Eye (tissue), 1 donor: Measurements from ENCODE around the gene CCDC9B.

ENCODE experiments used
- DNase-seq: peaks from one replicate; pipeline ENCODE4 v3.0.0-alpha.2; 2015

Gene CCDC9B

GRCh38 chr15:40325700-40326099, 15.0 kb downstream of the CCDC9B start:
- no peak for DNase-seq

DNA sequence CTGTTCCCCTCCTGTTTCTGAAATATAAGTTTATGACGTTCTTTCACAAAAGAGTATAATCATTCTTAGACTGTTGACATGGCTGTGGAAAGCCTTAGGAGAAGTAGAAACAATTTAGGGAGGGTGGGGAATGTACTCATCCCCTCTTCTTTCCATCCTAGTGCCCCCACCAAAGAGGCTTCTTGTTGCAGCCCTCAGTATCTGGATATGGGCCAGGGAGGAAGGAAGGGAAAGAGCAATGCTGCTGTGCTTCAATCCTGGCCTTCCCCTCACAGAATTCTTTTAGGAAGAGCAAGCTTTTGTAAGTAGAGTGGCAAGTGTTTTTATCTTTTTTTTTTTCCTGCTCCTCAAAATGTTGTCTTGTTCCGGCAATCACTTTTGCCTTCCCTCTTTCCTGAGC, 15.6 kb downstream of the CCDC9B start:
- no peak for DNase-seq

DNA sequence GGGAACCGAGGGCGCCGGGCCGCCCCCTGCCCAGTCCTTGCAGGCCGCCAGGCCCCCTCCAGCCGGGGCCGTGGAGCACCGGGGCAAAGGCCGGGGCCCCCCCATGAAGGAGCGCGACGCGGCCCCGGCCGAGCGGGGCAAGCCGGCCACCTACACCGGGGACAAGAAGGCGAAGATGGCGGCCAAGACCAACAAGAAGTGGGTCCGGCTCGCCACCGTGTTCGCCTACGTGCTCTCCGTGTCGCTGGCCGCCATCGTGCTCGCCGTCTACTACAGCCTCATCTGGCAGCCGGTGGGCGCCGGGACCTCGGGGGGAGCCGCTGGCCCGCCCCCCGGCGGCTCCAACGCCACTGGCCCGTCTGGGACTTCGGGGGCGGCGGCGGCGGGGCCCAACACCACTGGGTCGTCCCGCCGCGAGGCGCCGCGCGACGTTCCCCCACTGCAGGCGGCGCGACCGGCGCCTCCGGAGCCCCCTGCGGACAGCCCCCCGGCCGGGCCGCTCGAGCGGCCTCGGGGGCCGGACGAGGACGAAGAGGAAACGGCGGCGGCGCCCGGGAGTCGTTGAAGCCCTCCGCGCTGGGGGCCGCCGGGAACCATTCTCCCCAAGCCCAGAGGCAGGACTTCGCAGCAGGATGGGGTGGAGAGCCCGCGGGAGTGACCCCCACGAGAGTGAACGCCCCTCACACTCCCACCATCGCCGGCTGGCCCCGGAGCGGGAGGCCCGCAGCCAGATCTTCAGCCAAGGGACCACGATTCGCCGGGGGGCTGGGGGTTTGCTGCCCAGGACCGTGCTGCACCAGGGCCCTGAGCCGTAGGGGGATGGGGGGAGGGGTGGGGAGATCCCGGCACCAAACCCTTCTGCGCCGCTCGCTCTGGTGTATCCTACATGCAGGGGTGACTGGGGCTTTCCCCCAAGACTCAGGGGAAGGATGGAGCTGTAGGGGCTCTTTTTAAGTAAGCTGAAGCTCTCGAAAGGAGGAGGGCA, 16.5 kb downstream of the CCDC9B start:
- DNase-seq, result no peak

DNA sequence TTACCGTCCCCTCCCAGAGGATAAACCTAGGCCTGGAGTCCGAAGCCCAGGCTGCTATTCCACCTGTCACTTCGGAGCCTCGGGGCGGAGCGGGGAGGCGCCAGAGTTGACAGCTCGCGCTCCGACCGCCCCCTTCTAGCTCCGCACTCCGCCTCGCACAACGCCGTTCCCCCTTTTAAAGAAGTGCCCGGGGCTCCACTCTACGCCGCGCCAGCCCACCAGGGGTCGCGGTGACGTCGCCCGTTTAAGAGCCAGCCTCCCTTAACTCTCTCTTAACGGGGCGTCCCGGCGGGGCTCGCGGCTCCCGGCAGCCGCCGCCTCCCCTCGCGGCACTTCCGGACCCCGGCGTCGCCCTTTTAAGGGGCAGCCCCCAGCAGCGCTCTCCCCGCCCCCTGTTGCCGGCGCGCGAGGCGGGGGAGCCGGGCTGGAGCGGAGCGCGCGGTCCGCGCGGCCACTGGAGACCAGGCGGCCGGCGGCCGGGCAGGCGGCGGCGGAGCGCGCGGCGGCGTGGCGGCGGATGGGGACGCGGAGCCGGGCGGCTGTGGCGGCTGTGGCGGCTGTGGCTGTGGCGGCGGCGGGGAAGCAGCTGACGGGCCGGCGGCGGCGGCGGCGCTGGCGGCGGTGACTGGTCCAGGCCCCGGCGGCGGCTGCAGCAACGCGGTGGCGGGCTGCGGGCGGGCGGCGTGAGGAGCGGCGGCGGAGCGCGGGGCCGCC, 17.3 kb downstream of the CCDC9B start, which contains the start of gene INAFM2:
INAFM2 (plus strand) TSS at position 454 of the 714 bp plus-strand sequence. CDS start 364 bp downstream, outside the sequence.
- DNase-seq, result peak; percentile 98

DNA sequence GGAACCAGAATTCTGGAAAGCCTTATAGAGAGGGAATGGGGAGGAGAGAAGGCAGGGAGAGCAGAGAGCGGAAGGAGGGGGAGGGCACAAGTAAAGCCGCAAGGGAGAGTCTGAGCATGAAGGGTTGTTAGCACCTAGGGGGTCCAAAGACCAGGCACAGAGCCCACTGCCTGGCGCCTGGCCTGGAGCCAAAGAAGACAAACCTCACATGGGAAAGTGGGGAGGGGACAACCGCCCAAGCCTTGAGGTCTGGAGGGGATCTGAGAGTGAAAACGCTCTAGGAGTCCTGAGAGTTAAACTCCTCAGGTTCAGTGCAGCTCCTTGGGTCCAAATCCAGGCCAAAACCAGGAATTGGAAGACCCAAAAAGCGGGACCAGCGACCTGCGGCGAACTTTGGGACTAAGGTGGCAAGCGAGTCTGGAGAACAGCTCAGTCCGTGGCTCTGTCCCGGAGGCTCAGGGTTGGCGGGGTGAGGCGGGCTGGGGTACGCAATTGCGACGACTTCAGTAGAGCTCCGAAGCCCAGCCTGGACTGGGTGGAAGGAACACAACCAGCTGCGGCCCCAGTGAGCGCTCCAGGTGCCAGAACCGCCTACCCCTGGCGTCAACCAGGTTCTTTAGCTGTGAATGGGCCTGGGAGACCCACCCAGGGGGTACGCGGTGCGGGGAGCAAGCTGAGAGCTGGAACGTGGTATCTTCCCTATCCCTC, 18.1 kb downstream of the CCDC9B start:
- no peak for DNase-seq

- peak; percentile 82 for DNase-seq
Measured at GRCh38 chr15:40320931-40321371, 19.8 kb downstream of the CCDC9B start.

DNA sequence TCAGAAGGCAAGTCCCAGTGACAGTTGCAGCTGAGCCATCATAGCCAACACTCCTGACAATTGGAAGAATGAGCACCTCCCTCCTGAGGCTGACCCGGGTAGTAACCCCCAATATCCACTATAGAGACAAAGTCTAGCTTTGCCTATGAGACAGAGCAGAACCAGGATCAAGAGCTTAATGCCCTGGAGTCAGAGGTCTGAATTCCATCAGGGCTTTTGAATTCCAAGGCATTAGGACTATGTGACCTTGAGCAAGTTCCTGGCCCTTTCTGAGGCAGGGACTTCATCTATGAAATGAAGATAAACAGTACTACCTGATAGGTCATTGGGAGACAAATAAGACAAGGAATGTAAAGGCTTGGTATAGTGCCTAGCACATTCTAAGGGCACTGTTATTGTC, 20.3 kb downstream of the CCDC9B start:
- no peak for DNase-seq

DNA sequence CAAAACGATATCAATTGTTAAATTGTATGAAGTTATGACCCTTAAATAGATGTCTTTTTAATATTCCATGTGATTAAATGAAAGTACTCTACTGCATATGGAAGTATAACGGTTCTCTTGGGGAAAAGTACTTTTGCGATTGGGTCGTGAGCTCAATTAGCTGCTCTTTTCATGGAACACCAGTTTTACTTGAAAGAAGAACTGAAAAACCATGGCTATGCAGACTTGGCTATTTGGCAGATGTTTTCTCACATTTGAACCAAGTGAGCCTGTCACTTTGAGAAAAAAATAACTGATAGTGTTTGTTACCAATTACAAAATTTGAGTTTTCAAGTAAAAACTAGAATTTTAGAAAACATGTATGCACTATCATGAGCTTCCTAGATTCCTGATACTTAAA, 23.2 kb downstream of the CCDC9B start:
- DNase-seq, result no peak

- no peak for DNase-seq
Measured at GRCh38 chr15:40316931-40317330, 23.8 kb downstream of the CCDC9B start.

DNA sequence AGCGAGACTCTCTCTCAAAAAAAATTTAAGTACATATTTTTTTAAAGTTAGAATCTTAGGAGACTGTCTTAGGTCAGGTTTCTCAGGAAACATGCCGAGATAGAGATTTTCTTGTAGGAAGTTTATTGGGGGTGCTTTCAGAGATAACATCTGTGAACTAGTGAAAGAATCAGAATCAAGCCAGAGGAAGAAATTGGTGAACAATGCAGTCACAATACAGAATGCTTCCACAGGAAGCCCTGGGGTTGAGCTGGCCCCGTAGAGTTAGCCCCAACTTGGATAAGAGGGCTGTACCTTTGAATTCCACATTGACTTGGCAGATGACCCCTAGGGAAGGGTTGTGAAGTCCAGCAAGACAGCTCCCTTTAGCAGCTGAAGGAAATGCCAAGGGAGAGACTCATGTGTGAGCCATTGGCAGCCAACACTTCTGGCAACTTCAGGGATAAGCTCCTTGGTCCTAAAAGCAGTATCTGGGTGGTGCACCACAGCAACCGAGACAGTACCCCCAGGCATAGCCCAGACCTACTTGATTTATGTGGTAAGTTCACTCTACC, 25.9 kb downstream of the CCDC9B start:
- no peak for DNase-seq

DNA sequence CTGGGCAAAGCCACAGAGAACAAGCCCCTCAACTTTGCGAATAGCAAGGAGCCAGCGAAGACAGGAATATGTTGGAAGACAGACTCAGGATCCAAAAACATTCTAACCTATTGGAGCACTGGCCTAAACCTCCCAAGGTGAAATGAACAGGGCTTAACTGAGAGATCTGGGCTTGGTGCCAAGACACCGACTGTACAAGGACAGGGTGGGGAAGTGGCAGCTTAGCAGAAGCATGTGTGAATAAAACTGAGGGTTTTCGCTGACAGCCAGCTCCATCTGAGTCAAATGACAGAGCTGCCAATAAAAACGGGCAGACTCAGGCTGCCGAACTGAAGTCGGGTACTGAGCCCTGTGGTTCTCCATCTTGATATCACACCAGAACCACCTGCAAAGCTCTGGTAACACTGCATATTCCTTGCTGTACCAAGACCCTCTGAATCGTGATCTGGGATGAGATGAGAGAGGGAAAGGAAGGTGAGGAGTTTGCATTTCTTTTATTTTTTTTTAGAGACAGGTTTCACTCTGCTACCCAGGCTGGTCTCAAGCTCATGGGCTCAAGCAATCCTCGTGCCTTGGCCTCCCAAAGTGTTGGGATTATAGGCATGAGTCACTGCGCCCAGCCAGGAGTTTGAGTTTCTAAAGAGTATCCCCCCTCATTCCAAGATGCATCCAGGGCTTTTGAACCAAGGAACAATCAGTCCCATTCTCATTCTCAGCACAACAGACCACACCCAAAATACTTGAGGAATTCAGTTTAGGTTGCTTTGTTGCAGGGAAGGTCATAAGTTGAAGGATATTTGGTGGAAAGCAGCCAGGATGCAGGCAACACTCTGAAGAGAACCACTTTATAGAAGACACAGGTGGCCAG, 27.0 kb downstream of the CCDC9B start:
- peak; percentile 66 for DNase-seq

GRCh38 chr15:40312370-40313158, 28.2 kb downstream of the CCDC9B start:
- DNase-seq, result no peak

DNA sequence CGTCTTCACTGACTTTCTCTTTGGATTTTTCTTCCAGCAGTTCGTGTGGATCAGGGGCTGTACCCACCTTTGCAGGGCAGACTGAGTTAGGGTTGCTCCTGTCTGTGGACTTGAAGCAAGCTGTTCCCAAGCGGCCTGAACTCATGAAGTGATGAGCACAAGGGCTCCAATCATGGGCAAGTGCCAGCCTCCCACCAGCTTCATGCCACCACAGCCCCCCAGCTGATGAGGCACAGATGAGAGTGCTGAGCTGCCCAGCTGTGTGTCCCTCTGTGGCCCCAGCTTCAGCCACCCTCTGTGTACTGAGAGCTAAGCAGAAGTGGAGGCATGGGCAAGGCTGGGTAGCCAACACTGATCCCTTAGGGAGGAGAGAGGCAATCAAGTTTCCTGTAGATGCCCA, 29.7 kb downstream of the CCDC9B start:
- no peak for DNase-seq

DNA sequence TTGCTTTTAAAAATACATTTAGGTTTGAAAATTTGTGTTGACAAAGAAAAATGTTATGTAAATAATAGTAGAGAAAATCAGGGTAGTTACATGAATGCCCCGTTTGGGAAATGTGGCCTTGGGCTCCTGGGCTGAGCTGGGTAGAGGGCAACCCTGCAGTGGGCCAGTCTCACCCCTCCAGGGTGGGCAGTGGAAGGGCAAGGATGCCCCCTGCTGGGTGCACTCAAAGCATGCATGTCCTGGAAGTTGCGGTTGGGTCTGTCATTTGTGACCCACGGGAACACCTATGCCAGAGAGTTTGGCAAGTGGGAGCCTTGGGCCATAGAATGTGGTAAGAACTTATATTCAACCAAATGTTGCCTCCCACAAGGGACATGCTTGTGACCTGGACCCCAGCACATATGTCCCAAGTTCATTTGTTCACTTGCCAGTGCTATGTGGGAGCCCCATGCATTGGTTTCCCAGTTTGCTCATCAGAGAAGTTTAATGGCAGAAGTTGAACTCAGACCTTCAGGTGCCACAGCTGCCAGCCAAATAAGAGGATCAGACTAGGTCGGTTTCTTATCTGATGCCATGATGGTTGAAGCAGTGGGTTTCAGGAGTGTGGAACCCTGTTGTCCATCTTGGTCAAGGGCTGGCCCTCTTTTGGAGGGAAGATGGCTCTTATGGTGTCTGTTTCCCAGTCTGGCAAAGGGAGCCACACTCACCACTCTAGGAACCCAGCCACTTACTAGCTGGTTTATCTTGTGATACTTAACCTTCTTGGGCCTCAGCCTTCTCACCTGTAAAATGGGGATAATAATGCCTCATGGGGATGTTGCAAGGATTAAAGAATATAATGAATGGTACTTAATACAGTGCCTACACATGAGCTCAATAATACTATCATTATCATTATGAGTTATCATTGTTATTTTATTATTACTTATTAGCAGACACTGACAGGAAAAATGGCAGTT, 30.5 kb downstream of the CCDC9B start:
- DNase-seq, result peak; percentile 79

- no peak for DNase-seq
Measured at GRCh38 chr15:40309344-40309862, 31.3 kb downstream of the CCDC9B start.

GRCh38 chr15:40307421-40308211, 33.1 kb downstream of the CCDC9B start, which contains the start of gene PLCB2:
PLCB2 (minus strand) TSS chr15:40307935; CDS start chr15:40307672, 263 bp downstream.
- DNase-seq, result no peak

GRCh38 chr15:40306908-40307307, 33.8 kb downstream of the CCDC9B start:
- DNase-seq, result no peak

- no peak for DNase-seq
Measured at GRCh38 chr15:40306371-40306770, 34.4 kb downstream of the CCDC9B start.
